HPDE6-E6E7 (cell line): ENCODE measurements around the gene DBN1.

Source experiments
- DNase-seq: peaks from one replicate; pipeline ENCODE4 v3.0.0; 2011; ENCODE audit warnings: missing footprints; ENCODE audit errors: extremely low spot score

The DBN1 gene

GRCh38 chr5:177473443-177474001, at the start of gene DBN1:
Gene DBN1 (minus strand): TSS chr5:177473634. CDS start chr5:177473521, 113 bp downstream.
- no peak for DNase-seq

- DNase-seq, result no peak
Measured at GRCh38 chr5:177520916-177521513, 47.6 kb upstream of the DBN1 start.

GRCh38 chr5:177520271-177520670, 46.8 kb upstream of the DBN1 start:
- DNase-seq, result no peak

- no peak for DNase-seq
Measured at GRCh38 chr5:177519463-177520235, 46.2 kb upstream of the DBN1 start.

GRCh38 chr5:177516601-177517568, 43.5 kb upstream of the DBN1 start, which contains the start of gene DDX41:
Gene DDX41 (minus strand): TSS chr5:177516961. CDS start chr5:177516945, 16 bp downstream.
- peak; percentile 97 for DNase-seq

- DNase-seq, result no peak
Measured at GRCh38 chr5:177515580-177515979, 42.1 kb upstream of the DBN1 start.

GRCh38 chr5:177514541-177514940, 41.1 kb upstream of the DBN1 start:
- DNase-seq, result no peak

GRCh38 chr5:177513500-177513899, 40.1 kb upstream of the DBN1 start:
- no peak for DNase-seq

- DNase-seq, result no peak
Measured at GRCh38 chr5:177512736-177513380, 39.4 kb upstream of the DBN1 start.

- DNase-seq, result no peak
Measured at GRCh38 chr5:177511796-177512675, 38.6 kb upstream of the DBN1 start.

GRCh38 chr5:177511181-177511580, 37.7 kb upstream of the DBN1 start:
- DNase-seq, result no peak

GRCh38 chr5:177510567-177511053, 37.2 kb upstream of the DBN1 start:
- DNase-seq, result no peak

GRCh38 chr5:177509991-177510566, 36.6 kb upstream of the DBN1 start:
- DNase-seq, result no peak

GRCh38 chr5:177509381-177509951, 36.0 kb upstream of the DBN1 start, which contains the start of gene DOK3:
Gene DOK3 (minus strand): TSS chr5:177509826. CDS start chr5:177509540, 286 bp downstream.
- no peak for DNase-seq

- no peak for DNase-seq
Measured at GRCh38 chr5:177508837-177509236, 35.4 kb upstream of the DBN1 start.

GRCh38 chr5:177508221-177508611, 34.8 kb upstream of the DBN1 start:
- no peak for DNase-seq

GRCh38 chr5:177507596-177508220, 34.3 kb upstream of the DBN1 start:
- no peak for DNase-seq

- no peak for DNase-seq
Measured at GRCh38 chr5:177507165-177507564, 33.7 kb upstream of the DBN1 start.

- no peak for DNase-seq
Measured at GRCh38 chr5:177505075-177505474, 31.6 kb upstream of the DBN1 start.
